GM23338 (cell line): ENCODE results near the gene CWC27. TPM values are rescaled to one million over a fixed set of nuclear protein-coding genes. Genes with fewer than 3 reads are reported as not detected.

ENCODE experiments used
- ATAC-seq: fragments of 200-7000 bp; cut with Tn5 transposase; 3 replicates; pipeline ENCODE4 v1.9.1; 2020
- DNase-seq: peaks from one replicate; pipeline ENCODE4 v3.0.0-alpha.2; 2015; ENCODE audit warnings: low spot score
- H2AFZ ChIP-seq: fragments of 200-600 bp; sonication (generic); 2 replicates; pipeline ENCODE4 v1.8.0; 2016; ENCODE audit warnings: antibody characterized with exemption, mild to moderate bottlenecking, moderate library complexity
- H3F3A ChIP-seq: fragments of 200-600 bp; sonication (generic); replicated peaks from 2 replicates; pipeline ENCODE4 v1.8.0; 2017; ENCODE audit warnings: antibody characterized with exemption, mixed run types, low read depth
- H3K27ac ChIP-seq: fragments of 200-600 bp; sonication (generic); 2 replicates; pipeline ENCODE4 v1.6.1; 2016; ENCODE audit warnings: low read depth
- H3K27me3 ChIP-seq: fragments of 200-600 bp; sonication (generic); 2 replicates; pipeline ENCODE4 v1.8.0; 2016; ENCODE audit warnings: mild to moderate bottlenecking, mixed run types, moderate library complexity; ENCODE audit not compliant: insufficient read depth
- H3K36me3 ChIP-seq: fragments of 200-600 bp; sonication (generic); 2 replicates; pipeline ENCODE4 v1.8.0; 2016; ENCODE audit warnings: mild to moderate bottlenecking; ENCODE audit not compliant: insufficient read depth
- H3K4me1 ChIP-seq: fragments of 200-600 bp; sonication (generic); 2 replicates; pipeline ENCODE4 v1.8.0; 2016; ENCODE audit warnings: mild to moderate bottlenecking, moderate library complexity; ENCODE audit not compliant: insufficient read depth
- H3K4me2 ChIP-seq: fragments of 200-600 bp; sonication (generic); 2 replicates; pipeline ENCODE4 v1.7.1; 2017; ENCODE audit warnings: mixed run types
- H3K4me3 ChIP-seq: fragments of 200-600 bp; sonication (generic); 2 replicates; pipeline ENCODE4 v1.6.1; 2016; ENCODE audit warnings: mixed run types
- H3K79me2 ChIP-seq: fragments of 200-600 bp; sonication (generic); replicated peaks from 2 replicates; pipeline ENCODE4 v1.8.0; 2017; ENCODE audit warnings: mild to moderate bottlenecking; ENCODE audit not compliant: insufficient read depth
- H3K9me2 ChIP-seq: fragments of 200-600 bp; sonication (generic); 2 replicates; pipeline ENCODE4 v1.8.0; 2017; ENCODE audit not compliant: insufficient read depth
- H4K20me1 ChIP-seq: fragments of 200-600 bp; sonication (generic); replicated peaks from 2 replicates; pipeline ENCODE4 v1.8.0; 2017; ENCODE audit warnings: mild to moderate bottlenecking; ENCODE audit not compliant: insufficient read depth
- H3K27ac Mint-ChIP-seq: 2 replicates; pipeline ENCODE4 v1.8.0; 2020; ENCODE audit warnings: inconsistent platforms, mild to moderate bottlenecking, moderate library complexity, mixed read lengths
- H3K27me3 Mint-ChIP-seq: 3 replicates; pipeline ENCODE4 v1.8.0; 2022; ENCODE audit warnings: low read depth, mild to moderate bottlenecking, moderate library complexity, mixed read lengths, inconsistent platforms; ENCODE audit not compliant: insufficient read depth, poor library complexity
- H3K36me3 Mint-ChIP-seq: 3 replicates; pipeline ENCODE4 v1.8.0; 2021; ENCODE audit warnings: low read depth, mild to moderate bottlenecking, inconsistent platforms, moderate library complexity, mixed read lengths
- H3K4me1 Mint-ChIP-seq: 3 replicates; pipeline ENCODE4 v1.8.0; 2020; ENCODE audit warnings: mild to moderate bottlenecking, inconsistent platforms, mixed read lengths
- H3K4me3 Mint-ChIP-seq: 3 replicates; pipeline ENCODE4 v1.8.0; 2021; ENCODE audit warnings: moderate library complexity, mild to moderate bottlenecking, inconsistent platforms, mixed read lengths
- H3K9me3 Mint-ChIP-seq: 3 replicates; pipeline ENCODE4 v1.8.0; 2020; ENCODE audit warnings: moderate library complexity, mild to moderate bottlenecking, inconsistent platforms, mixed read lengths
- CREB1 ChIP-seq: fragments of 250-450 bp; sonication (Bioruptor Pico); IDR thresholded peaks from 2 replicates; pipeline ENCODE4 v1.5.0; 2020; ENCODE audit warnings: low read depth, mild to moderate bottlenecking, moderate library complexity
- EZH2 ChIP-seq: fragments of 200-600 bp; sonication (generic); IDR thresholded peaks from one replicate; pipeline ENCODE4 v1.8.0; 2017; ENCODE audit warnings: antibody characterized with exemption, mild to moderate bottlenecking, low read depth; ENCODE audit not compliant: unreplicated experiment
- EZH2phosphoT487 ChIP-seq: fragments of 200-600 bp; sonication (generic); IDR thresholded peaks from one replicate; pipeline ENCODE4 v1.8.1; 2018; ENCODE audit warnings: antibody characterized with exemption; ENCODE audit not compliant: unreplicated experiment
- JUNB ChIP-seq: IDR thresholded peaks from one replicate; pipeline ENCODE4 v1.6.1; 2016; ENCODE audit warnings: antibody characterized with exemption; ENCODE audit not compliant: unreplicated experiment
- NANOG ChIP-seq: IDR thresholded peaks from 2 replicates; pipeline ENCODE4 v1.6.1; 2016; ENCODE audit warnings: antibody characterized with exemption, borderline replicate concordance
- POLR2AphosphoS5 ChIP-seq: IDR thresholded peaks from 2 replicates; pipeline ENCODE4 v1.6.1; 2016; ENCODE audit warnings: antibody characterized with exemption, low read depth
- STAT1 ChIP-seq: IDR thresholded peaks from one replicate; pipeline ENCODE4 v1.6.1; 2016; ENCODE audit warnings: antibody characterized with exemption; ENCODE audit not compliant: unreplicated experiment
- ZNF114 ChIP-seq: fragments of 250-450 bp; sonication (Bioruptor Pico); IDR thresholded peaks from 2 replicates; pipeline ENCODE4 v1.5.0; 2020; ENCODE audit warnings: mild to moderate bottlenecking, moderate library complexity
- ZNF331 ChIP-seq: fragments of 250-450 bp; sonication (Bioruptor Pico); IDR thresholded peaks from 2 replicates; pipeline ENCODE4 v1.5.0; 2020; ENCODE audit warnings: low read depth, mild to moderate bottlenecking, moderate library complexity
- ZNF462 ChIP-seq: fragments of 250-450 bp; sonication (Bioruptor Pico); IDR thresholded peaks from 2 replicates; pipeline ENCODE4 v1.5.0; 2020; ENCODE audit warnings: mild to moderate bottlenecking, moderate library complexity
- polyA plus RNA-seq: library from polyadenylated mRNA; unstranded; fragments of >200 nt; fragmentation: Nextera tagmentation; extraction: Ambion mirVana; gene quantifications from 2 replicates; pipeline ENCODE4 v1.2.1, GENCODE V29; 2016
- total RNA-seq: library from RNA; depleted of rRNA; stranded (reverse); fragments of >200 nt; shearing (Covaris generic); gene quantifications from 2 replicates; pipeline ENCODE4 v1.2.3, GENCODE V29; 2014
- TF ChIP-seq, protein P1 (sequence below): IDR thresholded peaks from 2 replicates; pipeline ENCODE4 v1.6.1; 2016; ENCODE audit warnings: antibody characterized with exemption
- TF ChIP-seq, protein P2 (sequence below), 2 experiments: fragments of 200-600 bp in 1 of 2; sonication (generic) in 1 of 2; conservative IDR thresholded peaks; 2 replicates each; pipeline versions ENCODE4 v1.5.1 to v1.6.1; 2016 to 2017; ENCODE audit warnings: antibody characterized with exemption in 2 of 2, low read depth in 2 of 2, mild to moderate bottlenecking in 2 of 2, moderate library complexity in 1 of 2
- TF ChIP-seq, protein P3 (sequence below): IDR thresholded peaks from one replicate; pipeline ENCODE4 v1.6.1; 2018; ENCODE audit warnings: antibody characterized with exemption; ENCODE audit not compliant: unreplicated experiment

The CWC27 gene
- total and polyA plus RNA-seq, 2 experiments from 2014 or later = 27.7 to 115 TPM

DNA sequence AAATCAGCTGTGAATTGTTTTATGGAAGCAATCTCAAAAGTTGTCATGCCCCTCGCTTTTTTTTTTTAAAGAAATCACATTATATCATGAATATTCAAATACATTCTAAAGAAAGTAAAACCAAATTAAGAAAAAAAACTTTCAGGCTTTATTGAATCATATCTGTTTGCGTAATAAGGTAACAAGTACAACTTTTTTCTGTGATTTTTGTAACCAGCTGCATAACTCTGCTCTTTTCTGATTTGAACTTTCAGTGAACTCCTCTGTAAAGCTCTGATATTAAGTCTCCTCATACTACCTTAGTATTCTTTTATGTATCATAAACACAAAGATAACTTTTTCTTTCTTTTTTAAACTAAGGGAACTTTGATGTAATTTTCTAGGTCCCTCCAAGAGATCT, 65.3 kb downstream of the CWC27 start:
- H3K4me1 Mint-ChIP-seq = peaks cover 19% of the 10 kb centered on the region
- no peak overlapping the region; the same call in 1 of the 2 replicates for H3K27ac Mint-ChIP-seq
- no peak overlapping the region for H3K4me3 ChIP-seq
- no peak for ATAC-seq
- no peak for DNase-seq
- no peaks in the 10 kb centered on the region for H3K79me2 ChIP-seq
- H3K36me3 Mint-ChIP-seq = peaks cover 17% of the 10 kb centered on the region; the same call in 2 of the 3 replicates
- no peaks in the 10 kb centered on the region for H3K27me3 ChIP-seq
- 0 out of 2 replicates have a peak overlapping the region, but pooled peaks have one; percentile 23 for H3K4me2 ChIP-seq
- no peak overlapping the region for H2AFZ ChIP-seq
- H3K4me1 ChIP-seq = peaks cover 25% of the 10 kb centered on the region
- H4K20me1 ChIP-seq = no peaks in the 10 kb centered on the region
- no peak overlapping the region for H3K4me3 Mint-ChIP-seq
- no peaks in the 10 kb centered on the region for H3K27me3 Mint-ChIP-seq
- no peak for TF ChIP-seq EZH2
- TF ChIP-seq, protein P1, sequence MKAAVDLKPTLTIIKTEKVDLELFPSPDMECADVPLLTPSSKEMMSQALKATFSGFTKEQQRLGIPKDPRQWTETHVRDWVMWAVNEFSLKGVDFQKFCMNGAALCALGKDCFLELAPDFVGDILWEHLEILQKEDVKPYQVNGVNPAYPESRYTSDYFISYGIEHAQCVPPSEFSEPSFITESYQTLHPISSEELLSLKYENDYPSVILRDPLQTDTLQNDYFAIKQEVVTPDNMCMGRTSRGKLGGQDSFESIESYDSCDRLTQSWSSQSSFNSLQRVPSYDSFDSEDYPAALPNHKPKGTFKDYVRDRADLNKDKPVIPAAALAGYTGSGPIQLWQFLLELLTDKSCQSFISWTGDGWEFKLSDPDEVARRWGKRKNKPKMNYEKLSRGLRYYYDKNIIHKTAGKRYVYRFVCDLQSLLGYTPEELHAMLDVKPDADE = no peak
- TF ChIP-seq, protein P2, sequence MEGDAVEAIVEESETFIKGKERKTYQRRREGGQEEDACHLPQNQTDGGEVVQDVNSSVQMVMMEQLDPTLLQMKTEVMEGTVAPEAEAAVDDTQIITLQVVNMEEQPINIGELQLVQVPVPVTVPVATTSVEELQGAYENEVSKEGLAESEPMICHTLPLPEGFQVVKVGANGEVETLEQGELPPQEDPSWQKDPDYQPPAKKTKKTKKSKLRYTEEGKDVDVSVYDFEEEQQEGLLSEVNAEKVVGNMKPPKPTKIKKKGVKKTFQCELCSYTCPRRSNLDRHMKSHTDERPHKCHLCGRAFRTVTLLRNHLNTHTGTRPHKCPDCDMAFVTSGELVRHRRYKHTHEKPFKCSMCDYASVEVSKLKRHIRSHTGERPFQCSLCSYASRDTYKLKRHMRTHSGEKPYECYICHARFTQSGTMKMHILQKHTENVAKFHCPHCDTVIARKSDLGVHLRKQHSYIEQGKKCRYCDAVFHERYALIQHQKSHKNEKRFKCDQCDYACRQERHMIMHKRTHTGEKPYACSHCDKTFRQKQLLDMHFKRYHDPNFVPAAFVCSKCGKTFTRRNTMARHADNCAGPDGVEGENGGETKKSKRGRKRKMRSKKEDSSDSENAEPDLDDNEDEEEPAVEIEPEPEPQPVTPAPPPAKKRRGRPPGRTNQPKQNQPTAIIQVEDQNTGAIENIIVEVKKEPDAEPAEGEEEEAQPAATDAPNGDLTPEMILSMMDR (conservative IDR thresholded peaks at IDR 0.05; ENCODE audit: low read depth in 2 of 2) = no peak
- TF ChIP-seq NANOG = no peak
- no peak for TF ChIP-seq POLR2AphosphoS5
- no peak for TF ChIP-seq ZNF114
- TF ChIP-seq ZNF331 (CRISPR knock-in tag) = no peak
- no peak for TF ChIP-seq JUNB
- TF ChIP-seq, protein P3, sequence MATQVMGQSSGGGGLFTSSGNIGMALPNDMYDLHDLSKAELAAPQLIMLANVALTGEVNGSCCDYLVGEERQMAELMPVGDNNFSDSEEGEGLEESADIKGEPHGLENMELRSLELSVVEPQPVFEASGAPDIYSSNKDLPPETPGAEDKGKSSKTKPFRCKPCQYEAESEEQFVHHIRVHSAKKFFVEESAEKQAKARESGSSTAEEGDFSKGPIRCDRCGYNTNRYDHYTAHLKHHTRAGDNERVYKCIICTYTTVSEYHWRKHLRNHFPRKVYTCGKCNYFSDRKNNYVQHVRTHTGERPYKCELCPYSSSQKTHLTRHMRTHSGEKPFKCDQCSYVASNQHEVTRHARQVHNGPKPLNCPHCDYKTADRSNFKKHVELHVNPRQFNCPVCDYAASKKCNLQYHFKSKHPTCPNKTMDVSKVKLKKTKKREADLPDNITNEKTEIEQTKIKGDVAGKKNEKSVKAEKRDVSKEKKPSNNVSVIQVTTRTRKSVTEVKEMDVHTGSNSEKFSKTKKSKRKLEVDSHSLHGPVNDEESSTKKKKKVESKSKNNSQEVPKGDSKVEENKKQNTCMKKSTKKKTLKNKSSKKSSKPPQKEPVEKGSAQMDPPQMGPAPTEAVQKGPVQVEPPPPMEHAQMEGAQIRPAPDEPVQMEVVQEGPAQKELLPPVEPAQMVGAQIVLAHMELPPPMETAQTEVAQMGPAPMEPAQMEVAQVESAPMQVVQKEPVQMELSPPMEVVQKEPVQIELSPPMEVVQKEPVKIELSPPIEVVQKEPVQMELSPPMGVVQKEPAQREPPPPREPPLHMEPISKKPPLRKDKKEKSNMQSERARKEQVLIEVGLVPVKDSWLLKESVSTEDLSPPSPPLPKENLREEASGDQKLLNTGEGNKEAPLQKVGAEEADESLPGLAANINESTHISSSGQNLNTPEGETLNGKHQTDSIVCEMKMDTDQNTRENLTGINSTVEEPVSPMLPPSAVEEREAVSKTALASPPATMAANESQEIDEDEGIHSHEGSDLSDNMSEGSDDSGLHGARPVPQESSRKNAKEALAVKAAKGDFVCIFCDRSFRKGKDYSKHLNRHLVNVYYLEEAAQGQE = no peak
- TF ChIP-seq ZNF462 = no peak
- no peak for TF ChIP-seq STAT1
- TF ChIP-seq CREB1 (CRISPR knock-in tag) = no peak
- no peak for TF ChIP-seq EZH2phosphoT487
- H3K9me3 Mint-ChIP-seq = no peaks in the 10 kb centered on the region
- no peak overlapping the region for H3K27ac ChIP-seq
- H3K36me3 ChIP-seq = no peaks in the 10 kb centered on the region
- no peaks in the 10 kb centered on the region for H3K9me2 ChIP-seq
- no peaks in the 10 kb centered on the region for H3F3A ChIP-seq
